H1 (cell line): ENCODE measurements around the gene BSCL2. TPM values are rescaled to one million over a fixed set of nuclear protein-coding genes. Genes with fewer than 3 reads are reported as not detected.
A peak's percentile ranks its signal among the peaks of the same experiment; 100 is the strongest.

ENCODE experiments used
- CTCF ChIA-PET: fragments of 300-600 bp; sonication (Branson Sonifier 250); formaldehyde crosslinking; loops from one replicate; lab custom pipeline; 2021; ENCODE audit not compliant: partially characterized antibody; lab: Charles Lee
- POLR2A ChIA-PET: fragments of 300-600 bp; sonication (Branson Sonifier 250); formaldehyde crosslinking; loops from one replicate; lab custom pipeline; 2021; ENCODE audit warnings: inconsistent platforms; ENCODE audit not compliant: partially characterized antibody; lab: Charles Lee
- DNase-seq, 2 experiments: peaks; one replicate each; pipeline versions ENCODE4 v3.0.0 to v3.0.0-alpha.2; 2010 to 2022; ENCODE audit warnings: low spot score in 2 of 2, low read depth in 1 of 2, mixed read lengths in 1 of 2
- FAIRE-seq: peaks from 2 replicates; lab custom pipeline; 2011; peaks lifted over from hg19 to GRCh38; lab: Jason Lieb, UNC
- H2AFZ ChIP-seq: 2 replicates; pipeline ENCODE4 v1.8.1; 2012; ENCODE audit warnings: low read length, inconsistent platforms
- H2AK5ac ChIP-seq: 2 replicates; pipeline ENCODE4 v1.6.1; 2013; ENCODE audit warnings: low read depth, low read length
- H2BK120ac ChIP-seq: replicated peaks from 2 replicates; pipeline ENCODE3; 2013; ENCODE audit warnings: low read depth, low read length, inconsistent platforms
- H2BK12ac ChIP-seq: 2 replicates; pipeline ENCODE4 v1.6.1; 2013; ENCODE audit warnings: low read depth, low read length
- H2BK15ac ChIP-seq: 2 replicates; pipeline ENCODE4 v1.6.1; 2013; ENCODE audit warnings: low read length
- H2BK20ac ChIP-seq: 2 replicates; pipeline ENCODE4 v1.6.1; 2013; ENCODE audit warnings: low read length
- H2BK5ac ChIP-seq: 2 replicates; pipeline ENCODE4 v1.6.1; 2013; ENCODE audit warnings: low read depth, low read length
- H3K14ac ChIP-seq: 2 replicates; pipeline ENCODE4 v1.6.1; 2013; ENCODE audit warnings: inconsistent platforms; ENCODE audit not compliant: insufficient read length
- H3K18ac ChIP-seq: 2 replicates; pipeline ENCODE4 v1.6.1; 2013; ENCODE audit warnings: low read length; ENCODE audit errors: extremely low read depth
- H3K23ac ChIP-seq: 2 replicates; pipeline ENCODE4 v1.6.1; 2013; ENCODE audit warnings: inconsistent platforms; ENCODE audit not compliant: insufficient read length
- H3K23me2 ChIP-seq: 2 replicates; pipeline ENCODE4 v1.6.1; 2013; ENCODE audit warnings: low read depth, low read length
- H3K27ac ChIP-seq: 2 replicates; pipeline ENCODE4 v1.6.1; 2011; ENCODE audit warnings: low read depth, low read length, inconsistent platforms
- H3K27me3 ChIP-seq, 4 experiments: replicated peaks in 1 of 4; 1 replicate in 1 of 4; 2 replicates in 3 of 4; pipeline versions ENCODE4 v1.6.1 to v1.8.1; 2011 to 2013; ENCODE audit warnings: low read length in 3 of 4, mild to moderate bottlenecking in 3 of 4, inconsistent platforms in 2 of 4, mixed read lengths in 2 of 4, moderate library complexity in 1 of 4; ENCODE audit not compliant: control insufficient read depth in 3 of 4, insufficient read depth in 3 of 4; ENCODE audit errors: extremely low read depth in 1 of 4
- H3K36me3 ChIP-seq, 4 experiments: 2 replicates each; pipeline versions ENCODE4 v1.6.1 to v1.8.1; 2011 to 2013; ENCODE audit warnings: mild to moderate bottlenecking in 4 of 4, low read length in 3 of 4, moderate library complexity in 2 of 4, control low read depth in 1 of 4, inconsistent platforms in 1 of 4; ENCODE audit not compliant: insufficient read depth in 4 of 4, control insufficient read depth in 2 of 4
- H3K4ac ChIP-seq: replicated peaks from 2 replicates; pipeline ENCODE3; 2013; ENCODE audit warnings: low read length, low read depth, mixed read lengths, inconsistent platforms; ENCODE audit not compliant: insufficient read length
- H3K4me1 ChIP-seq, 4 experiments: replicated peaks in 1 of 4; 1 replicate in 1 of 4; 2 replicates in 3 of 4; pipeline versions ENCODE4 v1.6.1 to v1.8.1; 2011 to 2013; ENCODE audit warnings: low read length in 3 of 4, inconsistent platforms in 2 of 4, mixed read lengths in 1 of 4; ENCODE audit not compliant: insufficient read depth in 4 of 4, control insufficient read depth in 3 of 4
- H3K4me2 ChIP-seq, 2 experiments: 2 replicates each; pipeline versions ENCODE4 v1.6.1 to v1.8.1; 2011 to 2013; ENCODE audit warnings: low read depth in 2 of 2, low read length in 2 of 2, control low read depth in 1 of 2, inconsistent platforms in 1 of 2, mild to moderate bottlenecking in 1 of 2; ENCODE audit not compliant: insufficient read depth in 1 of 2
- H3K4me3 ChIP-seq, 4 experiments: fragments of 200-600, 300-600 bp in 1 of 4; sonication (generic), shearing (Covaris generic), sonication (Bioruptor Twin) in 1 of 4; 2 replicates each; pipeline versions ENCODE4 v1.5.1 to v1.8.1; 2011 to 2016; ENCODE audit warnings: low read length in 4 of 4, low read depth in 3 of 4, control low read depth in 2 of 4, inconsistent platforms in 2 of 4, mild to moderate bottlenecking in 2 of 4, mixed read lengths in 1 of 4, moderate library complexity in 1 of 4; ENCODE audit not compliant: insufficient read depth in 2 of 4; ENCODE audit errors: extremely low read depth in 1 of 4
- H3K56ac ChIP-seq: replicated peaks from 2 replicates; pipeline ENCODE3; 2013; ENCODE audit warnings: low read depth, mild to moderate bottlenecking, mixed read lengths, low read length, inconsistent platforms; ENCODE audit not compliant: insufficient read length
- H3K79me1 ChIP-seq: 2 replicates; pipeline ENCODE4 v1.6.1; 2013; ENCODE audit warnings: low read depth, low read length, control low read depth
- H3K79me2 ChIP-seq, 2 experiments: 2 replicates each; pipeline versions ENCODE4 v1.6.1 to v1.8.1; 2012 to 2013; ENCODE audit warnings: low read length in 2 of 2, mild to moderate bottlenecking in 2 of 2, inconsistent platforms in 1 of 2; ENCODE audit not compliant: insufficient read depth in 2 of 2, control insufficient read depth in 1 of 2
- H3K9ac ChIP-seq, 4 experiments: replicated peaks in 1 of 4; 1 replicate in 1 of 4; 2 replicates in 3 of 4; pipeline versions ENCODE4 v1.6.1 to v1.8.1; 2011 to 2013; ENCODE audit warnings: low read depth in 3 of 4, low read length in 3 of 4, control low read depth in 2 of 4, mild to moderate bottlenecking in 2 of 4, moderate library complexity in 2 of 4, inconsistent platforms in 1 of 4; ENCODE audit errors: extremely low read depth in 1 of 4
- H3K9me3 ChIP-seq, 2 experiments: 2 replicates each; pipeline versions ENCODE4 v1.6.1 to v1.8.1; 2012 to 2013; ENCODE audit warnings: mild to moderate bottlenecking in 2 of 2, moderate library complexity in 2 of 2, control low read depth in 1 of 2, inconsistent platforms in 1 of 2, low read depth in 1 of 2, low read length in 1 of 2, mixed read lengths in 1 of 2; ENCODE audit not compliant: insufficient read depth in 2 of 2
- H4K20me1 ChIP-seq, 2 experiments: replicated peaks in 1 of 2; 2 replicates each; pipeline versions ENCODE3 to v1.8.1; 2011 to 2013; ENCODE audit warnings: inconsistent platforms in 2 of 2, low read length in 2 of 2, mild to moderate bottlenecking in 1 of 2; ENCODE audit not compliant: insufficient read depth in 2 of 2, control insufficient read depth in 1 of 2
- H4K5ac ChIP-seq: 2 replicates; pipeline ENCODE4 v1.6.1; 2013; ENCODE audit warnings: low read length, low read depth, mixed read lengths, inconsistent platforms; ENCODE audit not compliant: insufficient read length
- H4K8ac ChIP-seq: 2 replicates; pipeline ENCODE4 v1.8.0; 2013; ENCODE audit warnings: mild to moderate bottlenecking, moderate library complexity, low read length, inconsistent platforms; ENCODE audit not compliant: insufficient read depth; ENCODE audit errors: extremely low read depth
- H4K91ac ChIP-seq: replicated peaks from 2 replicates; pipeline ENCODE3; 2013; ENCODE audit warnings: low read length, mixed read lengths, inconsistent platforms; ENCODE audit not compliant: insufficient read length
- BRCA1 ChIP-seq: IDR thresholded peaks from 2 replicates; pipeline ENCODE4 v1.6.1; 2012; ENCODE audit warnings: low read depth, low read length, improper control_type of control experiment
- EP300 ChIP-seq, 2 experiments: IDR thresholded peaks; 1 replicate in 1 of 2; 2 replicates in 1 of 2; pipeline ENCODE4 v1.6.1; 2011 to 2012; ENCODE audit warnings: low read depth in 2 of 2, low read length in 2 of 2, mild to moderate bottlenecking in 2 of 2, borderline replicate concordance in 1 of 2, inconsistent platforms in 1 of 2, moderate library complexity in 1 of 2
- GTF2F1 ChIP-seq: IDR thresholded peaks from 2 replicates; pipeline ENCODE4 v1.6.1; 2012; ENCODE audit warnings: low read depth, low read length, improper control_type of control experiment, borderline replicate concordance
- PHF8 ChIP-seq: fragments of 200-600 bp; sonication (generic); conservative IDR thresholded peaks from 2 replicates; pipeline ENCODE4 v1.7.1; 2012; ENCODE audit warnings: low read depth, mild to moderate bottlenecking, inconsistent platforms, low read length, moderate library complexity
- POLR2A ChIP-seq, 2 experiments: IDR thresholded peaks; 1 replicate in 1 of 2; 2 replicates in 1 of 2; pipeline ENCODE4 v1.6.1; 2011; ENCODE audit warnings: low read depth in 2 of 2, low read length in 2 of 2, mild to moderate bottlenecking in 2 of 2; ENCODE audit errors: control extremely low read depth in 1 of 2
- POLR2AphosphoS5 ChIP-seq: IDR thresholded peaks from 2 replicates; pipeline ENCODE4 v1.6.1; 2011; ENCODE audit warnings: low read depth, low read length
- RAD21 ChIP-seq, 2 experiments: IDR thresholded peaks in 1 of 2; conservative IDR thresholded peaks in 1 of 2; 2 replicates each; pipeline ENCODE4 v1.6.1; 2011; ENCODE audit warnings: low read depth in 2 of 2, low read length in 2 of 2, improper control_type of control experiment in 1 of 2, inconsistent platforms in 1 of 2, mild to moderate bottlenecking in 1 of 2, moderate library complexity in 1 of 2
- SUZ12 ChIP-seq: fragments of 200-600 bp; sonication (generic); IDR thresholded peaks from 2 replicates; pipeline ENCODE4 v1.6.1; 2012; ENCODE audit warnings: mild to moderate bottlenecking, inconsistent platforms, low read length, moderate library complexity, mixed read lengths
- TCF12 ChIP-seq: IDR thresholded peaks from 2 replicates; pipeline ENCODE4 v1.6.1; 2011; ENCODE audit warnings: low read depth, mild to moderate bottlenecking, low read length
- USF2 ChIP-seq: IDR thresholded peaks from 2 replicates; pipeline ENCODE4 v1.6.1; 2011; ENCODE audit warnings: low read length, improper control_type of control experiment
- WGBS, 2 experiments: shearing (Covaris generic) in 1 of 2; methylation state at CpG; one replicate each; pipeline versions ENCODE4 v1.1.6 to v1.1.7; 2013 to 2015; ENCODE audit warnings: low lambda C conversion rate in 2 of 2, mixed read lengths in 2 of 2, inconsistent platforms in 1 of 2, low coverage in 1 of 2, missing lambda C conversion rate in 1 of 2; ENCODE audit not compliant: insufficient replicate concordance in 2 of 2, insufficient coverage in 1 of 2, insufficient read length in 1 of 2; ENCODE audit errors: extremely low coverage in 1 of 2, missing lambda C conversion rate in 1 of 2; 5-methylcytosine and 5-hydroxymethylcytosine counted together
- polyA plus RNA-seq, 7 experiments: library from polyadenylated mRNA; depleted of rRNA in 3 of 7; stranded (reverse) in 5 of 7; unstranded in 2 of 7; fragments of >200 nt in 5 of 7; fragments of 200-250 nt in 2 of 7; gene quantifications; 1 replicate in 5 of 7; 2 replicates in 1 of 7; 4 replicates in 1 of 7; pipeline versions ENCODE4 v1.2.1 to v1.2.3, GENCODE V29; 2011 to 2013; ENCODE audit warnings: missing spikeins in 2 of 7, mixed read lengths in 2 of 7
- total RNA-seq: library from RNA; stranded (reverse); fragmentation: NEBNext Ultra II Directional; extraction: Animal tissue kit (Norgen Biotek cat#: 25700); gene quantifications from 2 replicates; pipeline ENCODE4 v1.2.1, GENCODE V29; 2021

The BSCL2 gene
- total and polyA plus RNA-seq, 2 of the 8 experiments (the other 6 are each of a cell fraction or from before 2014, with no cell fraction given) = 59.5 to 264 TPM

- ChIA-PET POLR2A (interaction anchor here (0.6 to 61.4 kb wide), 35 partner anchors 11 to 277 kb away, joined by 3 to 2041 read pairs (median 5); partner anchors contain the start of genes B3GAT3, BSCL2, C11orf98 and CSKMT), CTCF (interaction anchor here (0.6 to 3.1 kb wide), 9 partner anchors 9 to 327 kb away, joined by 3 to 10 read pairs (median 4); partner anchors contain the start of genes LRRN4CL and TMEM179B)
- Histone ChIP-seq H3K4ac (peak overlapping the region; percentile 94), H3K4me2 (peak overlapping the region; percentile 80 to 90), H2AFZ (no peak overlapping the region; the same call in 1 of the 2 replicates), H3K27me3 (no peaks in the 10 kb centered on the region), H3K23ac (no peak overlapping the region), H3K27ac (peak overlapping the region; percentile 63), H2AK5ac (peak overlapping the region; percentile 93; the same call in 1 of the 2 replicates), H3K79me1 (peaks cover 9% of the 10 kb centered on the region), H3K4me3 (peak overlapping the region; percentile 88 to 97 (median 92)), H3K23me2 (peaks cover 17% of the 10 kb centered on the region), H4K5ac (peak overlapping the region; percentile 88), H3K9me3 (no peaks in the 10 kb centered on the region)
- 2% methylated on average over 17 of the region's 17 CpGs; no CpG with 5 or more reads in 1 of the 2 experiments for WGBS, 2 experiments
- no peak for FAIRE-seq
- TF ChIP-seq TCF12 = no peak
- no peak for TF ChIP-seq BRCA1
- TF ChIP-seq POLR2A (IDR thresholded peaks at IDR 0.05; ENCODE audit: control extremely low read depth in 1 of 2, low read depth in 2 of 2, low read length in 2 of 2) = peak in 1 of 2 experiments; percentile 74; a peak in 1 of 3 replicates
- peak; percentile 14; the same call in 1 of the 2 replicates for TF ChIP-seq GTF2F1
- TF ChIP-seq POLR2AphosphoS5 = peak; percentile 84
- TF ChIP-seq SUZ12 = no peak
- TF ChIP-seq RAD21 (IDR thresholded peaks at IDR 0.05 in 1 of 2, conservative IDR thresholded peaks at IDR 0.05 in 1 of 2; ENCODE audit: low read depth in 2 of 2, low read length in 2 of 2) = peak in 1 of 2 experiments; percentile 1; a peak in 1 of 4 replicates
- TF ChIP-seq PHF8 = peak; percentile 16; the same call in 1 of the 2 replicates
- no peak for TF ChIP-seq USF2
- TF ChIP-seq EP300 (IDR thresholded peaks at IDR 0.05; ENCODE audit: borderline replicate concordance in 1 of 2, low read depth in 2 of 2, low read length in 2 of 2) = no peak
- TF ChIP-seq, all 59 proteins: peak for 5
- DNase-seq = peak in 1 of 2 experiments; percentile 41
- H3K4me1 ChIP-seq = peaks cover 4 to 13% (median 8%) of the 10 kb centered on the region in 4 experiments
- no peak overlapping the region for H3K14ac ChIP-seq
- peak overlapping the region; percentile 95 for H4K91ac ChIP-seq
- H4K20me1 ChIP-seq = peaks cover 2 to 5% of the 10 kb centered on the region in 2 experiments
- peak overlapping the region; percentile 97 for H4K8ac ChIP-seq
- H2BK5ac ChIP-seq = peak overlapping the region; percentile 80
- peaks cover 3 to 30% (median 10%) of the 10 kb centered on the region in 4 experiments; a peak in 5 of 8 replicates for H3K36me3 ChIP-seq
- peak overlapping the region; percentile 93; the same call in 1 of the 2 replicates for H3K18ac ChIP-seq
- no peak overlapping the region for H2BK20ac ChIP-seq
- peak overlapping the region; percentile 83 for H3K56ac ChIP-seq
- peak overlapping the region; percentile 53 for H2BK12ac ChIP-seq
- H2BK120ac ChIP-seq = no peak overlapping the region
- H3K79me2 ChIP-seq = peaks cover 2 to 20% of the 10 kb centered on the region in 2 experiments; a peak in 3 of 4 replicates
- H3K9ac ChIP-seq = peak overlapping the region; percentile 66 to 89 (median 78)
- no peak overlapping the region for H2BK15ac ChIP-seq
Measured at GRCh38 chr11:62671236-62671607, 36.0 kb downstream of the BSCL2 start.
